Loucy (cell line): Measurements from ENCODE around the gene DCDC1.

ENCODE experiments used
- EZH2phosphoT487 ChIP-seq: fragments of 200-600 bp; IDR thresholded peaks from 2 replicates; pipeline ENCODE4 v1.6.1; 2018; ENCODE audit warnings: antibody characterized with exemption, mild to moderate bottlenecking, moderate library complexity, borderline replicate concordance
- TF ChIP-seq, protein P1 (sequence below): fragments of 200-600 bp; sonication (generic); conservative IDR thresholded peaks from 2 replicates; pipeline ENCODE4 v1.5.1; 2014; ENCODE audit warnings: mild to moderate bottlenecking, antibody characterized with exemption, low read length

DNA sequence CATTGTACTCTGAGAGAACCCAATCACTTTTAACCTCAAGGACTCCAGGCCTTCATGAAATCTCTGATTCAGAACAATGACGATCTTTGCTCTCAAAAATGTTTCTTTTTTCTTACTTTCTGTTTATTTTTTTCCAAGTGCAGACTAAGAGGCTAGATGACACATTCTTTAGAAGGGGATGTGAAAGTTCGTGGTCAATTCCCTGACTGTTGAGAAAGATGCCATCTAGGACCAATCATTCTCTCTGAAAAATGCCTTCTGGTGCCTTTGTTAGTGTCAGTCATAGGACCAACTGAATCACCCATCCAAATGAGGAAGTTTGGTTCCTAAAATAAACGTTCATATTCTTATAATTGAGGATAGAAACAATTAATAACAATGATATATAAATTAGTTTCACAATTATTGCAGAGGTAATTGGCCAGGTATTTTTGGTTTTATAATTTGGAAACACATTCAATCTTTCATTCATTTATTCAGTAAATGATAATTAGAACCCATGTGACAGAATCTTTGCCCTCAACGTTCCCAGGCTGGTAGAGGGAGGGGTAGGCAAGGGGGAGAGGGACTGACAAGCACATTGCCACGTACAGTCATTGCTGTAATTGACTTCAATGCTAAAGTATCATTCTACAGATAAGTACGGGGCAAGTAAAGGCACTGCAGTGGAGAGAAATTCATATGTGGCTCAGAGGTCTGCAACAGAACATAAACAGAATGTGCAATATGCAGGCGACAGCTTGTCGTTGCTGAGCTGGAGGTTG is 450.0 kb downstream of the DCDC1 start:
- TF ChIP-seq, protein P1, sequence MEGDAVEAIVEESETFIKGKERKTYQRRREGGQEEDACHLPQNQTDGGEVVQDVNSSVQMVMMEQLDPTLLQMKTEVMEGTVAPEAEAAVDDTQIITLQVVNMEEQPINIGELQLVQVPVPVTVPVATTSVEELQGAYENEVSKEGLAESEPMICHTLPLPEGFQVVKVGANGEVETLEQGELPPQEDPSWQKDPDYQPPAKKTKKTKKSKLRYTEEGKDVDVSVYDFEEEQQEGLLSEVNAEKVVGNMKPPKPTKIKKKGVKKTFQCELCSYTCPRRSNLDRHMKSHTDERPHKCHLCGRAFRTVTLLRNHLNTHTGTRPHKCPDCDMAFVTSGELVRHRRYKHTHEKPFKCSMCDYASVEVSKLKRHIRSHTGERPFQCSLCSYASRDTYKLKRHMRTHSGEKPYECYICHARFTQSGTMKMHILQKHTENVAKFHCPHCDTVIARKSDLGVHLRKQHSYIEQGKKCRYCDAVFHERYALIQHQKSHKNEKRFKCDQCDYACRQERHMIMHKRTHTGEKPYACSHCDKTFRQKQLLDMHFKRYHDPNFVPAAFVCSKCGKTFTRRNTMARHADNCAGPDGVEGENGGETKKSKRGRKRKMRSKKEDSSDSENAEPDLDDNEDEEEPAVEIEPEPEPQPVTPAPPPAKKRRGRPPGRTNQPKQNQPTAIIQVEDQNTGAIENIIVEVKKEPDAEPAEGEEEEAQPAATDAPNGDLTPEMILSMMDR: no peak
- TF ChIP-seq EZH2phosphoT487: no peak
